Ovary (tissue), 9 donors: Measurements from ENCODE around the gene XPO1. TPM values are rescaled to one million over a fixed set of nuclear protein-coding genes. Genes with fewer than 3 reads are reported as not detected.

Experiments
- polyA plus RNA-seq, 2 donors: library from polyadenylated mRNA; stranded (reverse); fragments of 200-250 nt in 1 of 2; fragments of 350-450 nt in 1 of 2; fragmentation: Illumina TruSeq in 1 of 2; extraction: RNeasy Lipid Tissue Mini Kit (QIAGEN cat#74804) in 1 of 2; gene quantifications; one replicate each; pipeline ENCODE4 v1.2.3, GENCODE V29; 2013 to 2014
- total RNA-seq, 7 donors: library from RNA; depleted of rRNA in 2 of 7; stranded (reverse); fragments of >200 nt in 2 of 7; fragmentation: NEBNext Ultra II Directional in 3 of 7; extraction: Animal tissue kit (Norgen Biotek cat#: 25700) in 3 of 7; gene quantifications; one replicate each; pipeline versions ENCODE4 v1.1.0 to v1.2.4, GENCODE V29; 2016 to 2023
- donor health status: DM: no; HTN: no; CAD: no; lungs with moderate emphysema.
- donor health status: DM: no; HTN: no; CAD: no.
- donor health status: Bipolar disorder and iron deficiency.
- donor health status: DM: yes; HTN: yes; CAD: no.
- donor health status: DM: no; HTN: no; CAD: no.
- donor health status: DM: yes; HTN: yes; CAD: no.

XPO1 gene
- total and polyA plus RNA-seq, 9 donors = 48.0 to 211 (median 99.4) TPM

Other genes with a start within 250 kb of the XPO1 start
- gene USP34, start 67.3 kb downstream of the XPO1 start, total RNA-seq = 100 to 1,000 TPM in 6 of 7 donors, 10 to 100 TPM in 1; 85.8 to 132 (median 116) TPM
- gene USP34, start 67.3 kb downstream of the XPO1 start, polyA plus RNA-seq = 10 to 100 TPM; 57.4 to 60.3 TPM